Body of pancreas (tissue), 4 donors: ENCODE data around the gene EPYC.

ENCODE experiments used
- CTCF ChIP-seq, 7 experiments: fragments of 450-650 bp in 4 of 7; fragments of 200-600 bp in 3 of 7; sonication (generic) in 3 of 7; IDR thresholded peaks; one replicate each; pipeline ENCODE4 v1.5.1; 2016 to 2019; ENCODE audit warnings: antibody characterized with exemption in 7 of 7
- POLR2A ChIP-seq, 3 donors: fragments of 450-650 bp; IDR thresholded peaks; one replicate each; pipeline ENCODE4 v1.6.1; 2016; ENCODE audit warnings: antibody characterized with exemption in 3 of 3, mild to moderate bottlenecking in 2 of 3

- no peak for TF ChIP-seq CTCF (IDR thresholded peaks at IDR 0.05)
- no peak for TF ChIP-seq POLR2A (IDR thresholded peaks at IDR 0.05)
These were observed 65.4 kb downstream of the EPYC start for GRCh38 chr12:90939382-90939781.
